HCT116 (cell line): ENCODE results near the gene EVX1. TPM values are rescaled to one million over a fixed set of nuclear protein-coding genes. Genes with fewer than 3 reads are reported as not detected.

Source experiments
- ATAC-seq: fragments of 200-7000 bp; cut with Tn5 transposase; 2 replicates; pipeline ENCODE4 v1.9.1; 2020; ENCODE audit warnings: mild to moderate bottlenecking, moderate library complexity
- BruUV-seq: library from RNA; stranded (reverse); fragments of 400-500 nt; replicated peaks from 2 replicates; lab custom pipeline; 2021; lab: Mats Ljungman, UMichigan
- CTCF ChIA-PET: fragments of 300-600 bp; sonication (Branson Sonifier 250); formaldehyde crosslinking; loops from one replicate; lab custom pipeline; 2021; ENCODE audit warnings: antibody characterized with exemption; lab: Charles Lee
- POLR2A ChIA-PET: fragments of 300-600, 350-600 bp; sonication (Branson Sonifier 250); formaldehyde crosslinking; loops from one replicate; lab custom pipeline; 2021; ENCODE audit warnings: antibody characterized with exemption; lab: Charles Lee
- RAD21 ChIA-PET, 2 experiments: fragments of 300-600 bp; sonication (Branson Sonifier 250); formaldehyde crosslinking; loops; one replicate each; lab custom pipeline; 2023; ENCODE audit warnings: low total read pairs in 2 of 2; ENCODE audit not compliant: uncharacterized antibody in 2 of 2, unreplicated experiment in 2 of 2, low non-redundant PET in 1 of 2; lab: Charles Lee
- DNase-seq: peaks from one replicate; pipeline ENCODE4 v3.0.0-alpha.2; 2010; ENCODE audit warnings: low read depth, low spot score
- H2AFZ ChIP-seq: fragments of 200-600 bp; shearing (Covaris generic), sonication (generic); 2 replicates; pipeline ENCODE4 v1.6.1; 2017; ENCODE audit warnings: low read depth, mixed run types, mixed read lengths, antibody characterized with exemption, low read length; ENCODE audit not compliant: poor library complexity, severe bottlenecking
- H3K27ac ChIP-seq: 2 replicates; pipeline ENCODE4 v1.5.1; 2012; ENCODE audit warnings: low read depth, low read length
- H3K27me3 ChIP-seq: fragments of 200-600 bp; sonication (generic); 2 replicates; pipeline ENCODE4 v1.6.1; 2016; ENCODE audit warnings: mixed run types, low read length, mixed read lengths; ENCODE audit not compliant: insufficient read depth
- H3K36me3 ChIP-seq, 2 experiments: fragments of 200-500 bp in 1 of 2; fragments of 200-600 bp in 1 of 2; sonication (Bioruptor generic) in 1 of 2; sonication (generic) in 1 of 2; 2 replicates each; pipeline versions ENCODE4 v1.5.1 to v1.6.1; 2014 to 2016; ENCODE audit warnings: low read length in 2 of 2, inconsistent platforms in 1 of 2, mixed read lengths in 1 of 2, mixed run types in 1 of 2; ENCODE audit not compliant: insufficient read depth in 2 of 2, control insufficient read depth in 1 of 2
- H3K4me1 ChIP-seq, 2 experiments: fragments of 200-600 bp in 1 of 2; sonication (generic) in 1 of 2; 2 replicates each; pipeline versions ENCODE4 v1.5.1 to v1.6.1; 2012 to 2017; ENCODE audit warnings: low read length in 2 of 2, inconsistent platforms in 1 of 2, mild to moderate bottlenecking in 1 of 2, mixed read lengths in 1 of 2, mixed run types in 1 of 2, moderate library complexity in 1 of 2; ENCODE audit not compliant: insufficient read depth in 2 of 2, control insufficient read depth in 1 of 2
- H3K4me2 ChIP-seq: fragments of 200-600 bp; sonication (generic); 2 replicates; pipeline ENCODE4 v1.6.1; 2017; ENCODE audit warnings: mixed run types, low read length, mixed read lengths
- H3K4me3 ChIP-seq, 2 experiments: fragments of 200-600 bp in 1 of 2; sonication (generic) in 1 of 2; replicated peaks in 1 of 2; 2 replicates each; pipeline ENCODE4 v1.5.1; 2011 to 2016; ENCODE audit warnings: low read length in 2 of 2, control low read depth in 1 of 2, low read depth in 1 of 2, mild to moderate bottlenecking in 1 of 2, mixed read lengths in 1 of 2, mixed run types in 1 of 2
- H3K79me2 ChIP-seq: fragments of 200-600 bp; sonication (generic); 2 replicates; pipeline ENCODE4 v1.6.1; 2017; ENCODE audit warnings: mild to moderate bottlenecking, mixed run types, low read length, moderate library complexity, mixed read lengths; ENCODE audit not compliant: insufficient read depth
- H3K9ac ChIP-seq: fragments of 200-600 bp; sonication (generic); 2 replicates; pipeline ENCODE4 v1.6.1; 2016; ENCODE audit warnings: low read length, mixed read lengths
- H3K9me2 ChIP-seq: fragments of 200-600 bp; sonication (generic), shearing (Covaris generic); 2 replicates; pipeline ENCODE4 v1.6.1; 2017; ENCODE audit warnings: mixed run types, mild to moderate bottlenecking, moderate library complexity; ENCODE audit not compliant: insufficient read depth
- H3K9me3 ChIP-seq, 2 experiments: fragments of 200-500 bp in 1 of 2; fragments of 200-600 bp in 1 of 2; sonication (Bioruptor generic) in 1 of 2; sonication (generic) in 1 of 2; 2 replicates each; pipeline ENCODE4 v1.6.1; 2014 to 2017; ENCODE audit warnings: low read length in 2 of 2, mixed read lengths in 2 of 2, inconsistent platforms in 1 of 2, low read depth in 1 of 2, mild to moderate bottlenecking in 1 of 2, mixed run types in 1 of 2, moderate library complexity in 1 of 2; ENCODE audit not compliant: control insufficient read depth in 1 of 2, insufficient read depth in 1 of 2
- H4K20me1 ChIP-seq: fragments of 200-600 bp; sonication (generic), shearing (Covaris generic); 2 replicates; pipeline ENCODE4 v1.6.1; 2017; ENCODE audit warnings: mixed run types, mild to moderate bottlenecking, moderate library complexity; ENCODE audit not compliant: insufficient read depth
- CBX3 ChIP-seq: IDR thresholded peaks from 2 replicates; pipeline ENCODE4 v1.6.1; 2012; ENCODE audit warnings: low read depth
- CEBPB ChIP-seq: IDR thresholded peaks from 2 replicates; pipeline ENCODE4 v1.6.1; 2012; ENCODE audit warnings: low read depth
- EGR1 ChIP-seq: IDR thresholded peaks from 2 replicates; pipeline ENCODE4 v1.6.1; 2012; ENCODE audit warnings: low read depth
- ELF1 ChIP-seq: IDR thresholded peaks from 2 replicates; pipeline ENCODE4 v1.6.1; 2012; ENCODE audit warnings: low read depth, borderline replicate concordance
- EZH2 ChIP-seq: fragments of 200-600 bp; sonication (generic); IDR thresholded peaks from 2 replicates; pipeline ENCODE4 v1.6.1; 2017; ENCODE audit warnings: antibody characterized with exemption, mixed run types
- FOSL1 ChIP-seq: IDR thresholded peaks from 2 replicates; pipeline ENCODE4 v1.6.1; 2012; ENCODE audit warnings: low read depth
- JUND ChIP-seq: IDR thresholded peaks from 2 replicates; pipeline ENCODE4 v1.6.1; 2012
- POLR2AphosphoS5 ChIP-seq: IDR thresholded peaks from 2 replicates; pipeline ENCODE4 v1.6.1; 2011; ENCODE audit warnings: mild to moderate bottlenecking, low read depth, low read length, moderate library complexity
- RAD21 ChIP-seq: IDR thresholded peaks from 2 replicates; pipeline ENCODE4 v1.6.1; 2012; ENCODE audit warnings: low read depth, mild to moderate bottlenecking
- SP1 ChIP-seq: IDR thresholded peaks from 2 replicates; pipeline ENCODE4 v1.6.1; 2012; ENCODE audit warnings: low read depth
- SRF ChIP-seq: IDR thresholded peaks from 2 replicates; pipeline ENCODE4 v1.6.1; 2012; ENCODE audit warnings: low read depth
- TCF7L2 ChIP-seq: IDR thresholded peaks from 2 replicates; pipeline ENCODE4 v1.7.0; 2011; ENCODE audit warnings: borderline replicate concordance, inconsistent platforms; ENCODE audit not compliant: insufficient read depth, insufficient read length; ENCODE audit errors: extremely low read depth
- YY1 ChIP-seq: IDR thresholded peaks from 2 replicates; pipeline ENCODE4 v1.6.1; 2011; ENCODE audit warnings: low read length, low read depth, moderate library complexity, mild to moderate bottlenecking; ENCODE audit not compliant: insufficient replicate concordance; ENCODE audit errors: extremely low read depth
- ZFX ChIP-seq: fragments of 450-650 bp; IDR thresholded peaks from 2 replicates; pipeline ENCODE4 v1.6.1; 2017
- ZNF274 ChIP-seq: fragments of 200-500 bp; sonication (Bioruptor generic); IDR thresholded peaks from 2 replicates; pipeline ENCODE4 v1.6.1; 2014; ENCODE audit warnings: mild to moderate bottlenecking, low read depth, low read length, inconsistent platforms
- intact Hi-C: fragments of 100-400 bp; cut with micrococcal nuclease; formaldehyde crosslinking; loops from 2 replicates; pipeline ENCODE4 v1.10.0; 2022
- total RNA-seq: library from RNA; stranded (reverse); gene quantifications from one replicate; pipeline ENCODE4 v1.2.1, GENCODE V29; 2021; ENCODE audit not compliant: unreplicated experiment
- TF ChIP-seq, protein P1 (sequence below): IDR thresholded peaks from 2 replicates; pipeline ENCODE4 v1.6.1; 2012
- TF ChIP-seq, protein P2 (sequence below): IDR thresholded peaks from 2 replicates; pipeline ENCODE4 v1.6.1; 2011; ENCODE audit warnings: mild to moderate bottlenecking, low read length, moderate library complexity; ENCODE audit not compliant: insufficient replicate concordance; ENCODE audit errors: extremely low read depth
- TF ChIP-seq, protein P3 (sequence below): IDR thresholded peaks from 2 replicates; pipeline ENCODE4 v1.6.1; 2012; ENCODE audit warnings: low read depth
- TF ChIP-seq, protein P4 (sequence below): IDR thresholded peaks from 2 replicates; pipeline ENCODE4 v1.6.1; 2012
- TF ChIP-seq, protein P5 (sequence below), 3 experiments: fragments of 200-600 bp in 1 of 3; sonication (generic) in 1 of 3; IDR thresholded peaks in 2 of 3; conservative IDR thresholded peaks in 1 of 3; 2 replicates each; pipeline ENCODE4 v1.5.1; 2012 to 2017; ENCODE audit warnings: low read depth in 2 of 3, low read length in 2 of 3, antibody characterized with exemption in 1 of 3, borderline replicate concordance in 1 of 3, control low read depth in 1 of 3, mild to moderate bottlenecking in 1 of 3, mixed read lengths in 1 of 3, mixed run types in 1 of 3, moderate library complexity in 1 of 3; ENCODE audit not compliant: insufficient read depth in 1 of 3

The EVX1 gene
- total RNA-seq, 1 experiment from 2014 or later, result 0.25 TPM

DNA sequence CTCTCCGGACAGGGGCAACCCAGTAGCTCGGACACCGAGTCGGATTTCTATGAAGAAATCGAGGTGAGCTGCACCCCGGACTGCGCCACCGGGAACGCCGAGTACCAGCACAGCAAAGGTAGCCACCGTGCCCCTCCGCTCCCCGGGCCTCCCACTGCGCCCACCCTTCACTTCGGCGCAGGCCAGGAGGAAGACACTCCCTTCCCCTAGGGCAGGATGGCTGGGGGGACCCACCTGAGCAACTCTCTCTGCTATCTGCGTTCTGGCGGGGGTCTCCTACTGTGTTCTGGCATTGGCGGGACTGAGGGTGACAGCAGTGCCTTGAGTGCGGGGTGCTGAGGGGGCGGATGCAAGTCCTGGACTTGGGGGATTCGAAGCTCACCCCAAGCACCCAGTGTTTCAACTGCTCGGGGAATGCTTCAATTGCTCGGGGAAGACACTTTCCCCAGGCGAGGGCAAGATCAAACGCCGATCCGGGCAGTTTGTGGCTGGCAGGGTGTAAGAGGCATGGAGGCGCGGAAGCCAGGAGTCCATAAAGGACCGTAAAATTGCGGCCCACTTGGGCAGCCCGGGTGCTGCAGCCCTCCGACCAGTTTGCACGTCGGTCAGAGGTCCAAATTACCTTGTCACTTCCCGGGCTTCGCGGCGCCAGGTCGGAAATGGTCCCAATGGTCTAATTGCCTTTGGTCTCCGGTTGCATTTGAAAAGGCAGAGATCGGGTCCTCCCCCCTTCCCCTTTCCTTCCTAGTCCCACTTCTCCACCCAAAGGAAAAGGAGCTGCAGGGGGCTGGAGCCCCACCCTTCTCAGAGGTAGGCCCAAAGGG, 950 bp downstream of the EVX1 start:
- no peak for ATAC-seq
- H3K4me2 ChIP-seq, result no peak overlapping the region
- no peak overlapping the region for H3K27ac ChIP-seq
- no peaks in the 10 kb centered on the region for H3K9me3 ChIP-seq
- no peaks in the 10 kb centered on the region for H3K36me3 ChIP-seq
- no peaks in the 10 kb centered on the region for H3K9me2 ChIP-seq
- ChIA-PET RAD21 (no interaction called here), CTCF (no interaction called here), POLR2A (no interaction called here)
- H3K9ac ChIP-seq, result no peak overlapping the region
- H3K4me3 ChIP-seq, result no peak overlapping the region
- DNase-seq, result no peak
- H3K79me2 ChIP-seq, result no peaks in the 10 kb centered on the region
- H2AFZ ChIP-seq, result no peak overlapping the region
- intact Hi-C loops, result no loop called here
- no peaks in the 10 kb centered on the region for H3K27me3 ChIP-seq
- H3K4me1 ChIP-seq, result no peaks in the 10 kb centered on the region
- H4K20me1 ChIP-seq, result no peaks in the 10 kb centered on the region
- no TSS peak for BruUV-seq
- TF ChIP-seq, protein P1, sequence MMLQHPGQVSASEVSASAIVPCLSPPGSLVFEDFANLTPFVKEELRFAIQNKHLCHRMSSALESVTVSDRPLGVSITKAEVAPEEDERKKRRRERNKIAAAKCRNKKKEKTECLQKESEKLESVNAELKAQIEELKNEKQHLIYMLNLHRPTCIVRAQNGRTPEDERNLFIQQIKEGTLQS, result no peak
- TF ChIP-seq SP1 (no peak), ELF1 (no peak), EZH2 (no peak), RAD21 (no peak), TCF7L2 (no peak), FOSL1 (no peak), POLR2AphosphoS5 (no peak), ZFX (no peak), YY1 (no peak), EGR1 (no peak), SRF (no peak), CBX3 (no peak), CEBPB (no peak), ZNF274 (no peak), JUND (no peak)
- TF ChIP-seq, protein P2, sequence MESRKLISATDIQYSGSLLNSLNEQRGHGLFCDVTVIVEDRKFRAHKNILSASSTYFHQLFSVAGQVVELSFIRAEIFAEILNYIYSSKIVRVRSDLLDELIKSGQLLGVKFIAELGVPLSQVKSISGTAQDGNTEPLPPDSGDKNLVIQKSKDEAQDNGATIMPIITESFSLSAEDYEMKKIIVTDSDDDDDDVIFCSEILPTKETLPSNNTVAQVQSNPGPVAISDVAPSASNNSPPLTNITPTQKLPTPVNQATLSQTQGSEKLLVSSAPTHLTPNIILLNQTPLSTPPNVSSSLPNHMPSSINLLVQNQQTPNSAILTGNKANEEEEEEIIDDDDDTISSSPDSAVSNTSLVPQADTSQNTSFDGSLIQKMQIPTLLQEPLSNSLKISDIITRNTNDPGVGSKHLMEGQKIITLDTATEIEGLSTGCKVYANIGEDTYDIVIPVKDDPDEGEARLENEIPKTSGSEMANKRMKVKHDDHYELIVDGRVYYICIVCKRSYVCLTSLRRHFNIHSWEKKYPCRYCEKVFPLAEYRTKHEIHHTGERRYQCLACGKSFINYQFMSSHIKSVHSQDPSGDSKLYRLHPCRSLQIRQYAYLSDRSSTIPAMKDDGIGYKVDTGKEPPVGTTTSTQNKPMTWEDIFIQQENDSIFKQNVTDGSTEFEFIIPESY, result no peak
- TF ChIP-seq, protein P3, sequence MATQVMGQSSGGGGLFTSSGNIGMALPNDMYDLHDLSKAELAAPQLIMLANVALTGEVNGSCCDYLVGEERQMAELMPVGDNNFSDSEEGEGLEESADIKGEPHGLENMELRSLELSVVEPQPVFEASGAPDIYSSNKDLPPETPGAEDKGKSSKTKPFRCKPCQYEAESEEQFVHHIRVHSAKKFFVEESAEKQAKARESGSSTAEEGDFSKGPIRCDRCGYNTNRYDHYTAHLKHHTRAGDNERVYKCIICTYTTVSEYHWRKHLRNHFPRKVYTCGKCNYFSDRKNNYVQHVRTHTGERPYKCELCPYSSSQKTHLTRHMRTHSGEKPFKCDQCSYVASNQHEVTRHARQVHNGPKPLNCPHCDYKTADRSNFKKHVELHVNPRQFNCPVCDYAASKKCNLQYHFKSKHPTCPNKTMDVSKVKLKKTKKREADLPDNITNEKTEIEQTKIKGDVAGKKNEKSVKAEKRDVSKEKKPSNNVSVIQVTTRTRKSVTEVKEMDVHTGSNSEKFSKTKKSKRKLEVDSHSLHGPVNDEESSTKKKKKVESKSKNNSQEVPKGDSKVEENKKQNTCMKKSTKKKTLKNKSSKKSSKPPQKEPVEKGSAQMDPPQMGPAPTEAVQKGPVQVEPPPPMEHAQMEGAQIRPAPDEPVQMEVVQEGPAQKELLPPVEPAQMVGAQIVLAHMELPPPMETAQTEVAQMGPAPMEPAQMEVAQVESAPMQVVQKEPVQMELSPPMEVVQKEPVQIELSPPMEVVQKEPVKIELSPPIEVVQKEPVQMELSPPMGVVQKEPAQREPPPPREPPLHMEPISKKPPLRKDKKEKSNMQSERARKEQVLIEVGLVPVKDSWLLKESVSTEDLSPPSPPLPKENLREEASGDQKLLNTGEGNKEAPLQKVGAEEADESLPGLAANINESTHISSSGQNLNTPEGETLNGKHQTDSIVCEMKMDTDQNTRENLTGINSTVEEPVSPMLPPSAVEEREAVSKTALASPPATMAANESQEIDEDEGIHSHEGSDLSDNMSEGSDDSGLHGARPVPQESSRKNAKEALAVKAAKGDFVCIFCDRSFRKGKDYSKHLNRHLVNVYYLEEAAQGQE, result no peak
- TF ChIP-seq, protein P4, sequence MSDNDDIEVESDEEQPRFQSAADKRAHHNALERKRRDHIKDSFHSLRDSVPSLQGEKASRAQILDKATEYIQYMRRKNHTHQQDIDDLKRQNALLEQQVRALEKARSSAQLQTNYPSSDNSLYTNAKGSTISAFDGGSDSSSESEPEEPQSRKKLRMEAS, result no peak
- TF ChIP-seq, protein P5, sequence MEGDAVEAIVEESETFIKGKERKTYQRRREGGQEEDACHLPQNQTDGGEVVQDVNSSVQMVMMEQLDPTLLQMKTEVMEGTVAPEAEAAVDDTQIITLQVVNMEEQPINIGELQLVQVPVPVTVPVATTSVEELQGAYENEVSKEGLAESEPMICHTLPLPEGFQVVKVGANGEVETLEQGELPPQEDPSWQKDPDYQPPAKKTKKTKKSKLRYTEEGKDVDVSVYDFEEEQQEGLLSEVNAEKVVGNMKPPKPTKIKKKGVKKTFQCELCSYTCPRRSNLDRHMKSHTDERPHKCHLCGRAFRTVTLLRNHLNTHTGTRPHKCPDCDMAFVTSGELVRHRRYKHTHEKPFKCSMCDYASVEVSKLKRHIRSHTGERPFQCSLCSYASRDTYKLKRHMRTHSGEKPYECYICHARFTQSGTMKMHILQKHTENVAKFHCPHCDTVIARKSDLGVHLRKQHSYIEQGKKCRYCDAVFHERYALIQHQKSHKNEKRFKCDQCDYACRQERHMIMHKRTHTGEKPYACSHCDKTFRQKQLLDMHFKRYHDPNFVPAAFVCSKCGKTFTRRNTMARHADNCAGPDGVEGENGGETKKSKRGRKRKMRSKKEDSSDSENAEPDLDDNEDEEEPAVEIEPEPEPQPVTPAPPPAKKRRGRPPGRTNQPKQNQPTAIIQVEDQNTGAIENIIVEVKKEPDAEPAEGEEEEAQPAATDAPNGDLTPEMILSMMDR (IDR thresholded peaks at IDR 0.05 in 2 of 3, conservative IDR thresholded peaks at IDR 0.05 in 1 of 3; ENCODE audit: borderline replicate concordance in 1 of 3, insufficient read depth in 1 of 3, low read depth in 2 of 3, low read length in 2 of 3), result no peak
